ENCODE measurements around the gene LRRTM4. TPM values are rescaled to one million over a fixed set of nuclear protein-coding genes. Genes with fewer than 3 reads are reported as not detected.

The LRRTM4 gene
- total RNA-seq, 1 experiment from 2014 or later, result not detected

DNA sequence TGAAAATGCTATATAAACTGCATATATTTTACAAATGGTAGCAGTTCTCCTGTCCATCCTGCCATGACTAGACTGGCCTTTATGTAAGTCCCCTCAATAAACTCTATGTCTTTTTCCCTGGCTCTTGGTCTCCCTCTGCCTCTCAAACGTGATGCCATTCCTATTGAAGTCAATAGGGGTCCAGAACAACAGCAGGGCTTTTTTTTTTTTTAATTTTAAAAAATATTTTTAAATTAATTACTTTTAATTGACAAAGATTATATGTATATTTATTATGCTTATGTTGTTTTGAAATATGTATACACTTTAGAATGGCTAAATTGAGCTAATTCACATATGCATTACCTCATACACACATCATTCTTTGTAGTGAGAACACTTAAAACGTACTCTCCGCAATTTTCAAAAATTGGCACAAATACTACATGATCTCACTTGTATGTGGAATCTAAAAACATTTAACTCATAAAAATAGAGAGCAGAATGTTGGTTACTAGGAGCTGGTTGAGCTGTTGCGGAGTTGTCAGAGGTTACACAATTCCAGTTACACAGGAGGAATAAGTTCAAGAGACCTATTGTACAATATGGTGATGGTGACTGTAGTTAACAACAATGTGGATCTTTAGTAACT lies 123.1 kb downstream of the LRRTM4 start:
- no peak for DNase-seq
- Histone ChIP-seq H4K20me1 (ENCODE audit: insufficient read depth, low read depth, low read length) (no peaks in the 10 kb centered on the region), H3K4me1 (ENCODE audit: low read length) (no peaks in the 10 kb centered on the region), H3K27me3 (ENCODE audit: low read length) (no peaks in the 10 kb centered on the region), H2AFZ (ENCODE audit: low read length) (no peak overlapping the region), H3K4me3 (ENCODE audit: low read length) (no peak overlapping the region), H3K79me2 (ENCODE audit: low read length) (no peaks in the 10 kb centered on the region), H3K4me2 (ENCODE audit: low read depth, low read length, poor library complexity, severe bottlenecking) (no peak overlapping the region), H3K36me3 (ENCODE audit: insufficient read depth, low read length) (no peaks in the 10 kb centered on the region), H3K9me3 (ENCODE audit: low read length) (peaks cover 8% of the 10 kb centered on the region; the same call in 1 of the 2 replicates), H3K27ac (ENCODE audit: low read length) (no peak overlapping the region), H3K9me2 (replicated peaks; ENCODE audit: insufficient read depth, low read length) (no peaks in the 10 kb centered on the region), H3K9ac (ENCODE audit: low read length) (no peak overlapping the region)

DNA sequence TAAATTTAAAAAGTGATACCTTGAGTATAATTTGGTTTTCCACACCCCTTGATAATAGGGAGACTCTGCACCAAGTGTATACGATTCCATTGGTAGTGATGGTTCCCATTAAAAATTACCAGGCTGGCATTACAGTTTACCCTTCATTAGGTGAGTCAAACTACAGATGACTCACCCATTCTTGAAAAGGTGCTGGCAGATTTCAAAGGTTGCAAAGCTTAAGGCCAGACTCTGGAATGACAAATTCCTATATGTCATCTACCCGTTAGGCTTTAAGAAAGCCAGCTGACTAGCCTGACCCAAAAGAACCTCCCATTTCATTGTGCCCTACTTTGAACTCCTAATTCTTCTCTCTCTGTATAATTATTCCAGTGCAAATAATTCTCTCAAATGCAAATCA lies 124.4 kb downstream of the LRRTM4 start:
- no peaks in the 10 kb centered on the region for H4K20me1 ChIP-seq (ENCODE audit: insufficient read depth, low read depth, low read length)
- H3K27me3 ChIP-seq (ENCODE audit: low read length), result no peaks in the 10 kb centered on the region

GRCh38 chr2:77395011-77395410 lies 127.2 kb downstream of the LRRTM4 start:
- peaks cover 5% of the 10 kb centered on the region for H3K9me3 ChIP-seq (ENCODE audit: low read length)
- H3K27ac ChIP-seq (ENCODE audit: low read length), result no peak overlapping the region
- no peaks in the 10 kb centered on the region for H4K20me1 ChIP-seq (ENCODE audit: insufficient read depth, low read depth, low read length)
- no peaks in the 10 kb centered on the region for H3K79me2 ChIP-seq (ENCODE audit: low read length)
- no peaks in the 10 kb centered on the region for H3K36me3 ChIP-seq (ENCODE audit: insufficient read depth, low read length)
- H3K9ac ChIP-seq (ENCODE audit: low read length), result no peak overlapping the region
- no peaks in the 10 kb centered on the region for H3K27me3 ChIP-seq (ENCODE audit: low read length)
- H3K4me1 ChIP-seq (ENCODE audit: low read length), result no peaks in the 10 kb centered on the region
- no peak for DNase-seq
- H3K4me3 ChIP-seq (ENCODE audit: low read length), result no peak overlapping the region
- H3K9me2 ChIP-seq (replicated peaks; ENCODE audit: insufficient read depth, low read length), result no peaks in the 10 kb centered on the region
- no peak overlapping the region for H3K4me2 ChIP-seq (ENCODE audit: low read depth, low read length, poor library complexity, severe bottlenecking)
- no peak overlapping the region for H2AFZ ChIP-seq (ENCODE audit: low read length)

More for the DNA sequence above, 124.4 kb downstream of the LRRTM4 start:
- Histone ChIP-seq H3K9ac (ENCODE audit: low read length) (no peak overlapping the region), H3K9me2 (replicated peaks; ENCODE audit: insufficient read depth, low read length) (no peaks in the 10 kb centered on the region), H3K9me3 (ENCODE audit: low read length) (peaks cover 8% of the 10 kb centered on the region), H3K4me3 (ENCODE audit: low read length) (no peak overlapping the region), H2AFZ (ENCODE audit: low read length) (no peak overlapping the region), H3K27ac (ENCODE audit: low read length) (no peak overlapping the region), H3K79me2 (ENCODE audit: low read length) (no peaks in the 10 kb centered on the region), H3K4me1 (ENCODE audit: low read length) (no peaks in the 10 kb centered on the region), H3K36me3 (ENCODE audit: insufficient read depth, low read length) (no peaks in the 10 kb centered on the region), H3K4me2 (ENCODE audit: low read depth, low read length, poor library complexity, severe bottlenecking) (no peak overlapping the region)
- DNase-seq, result no peak

DNA sequence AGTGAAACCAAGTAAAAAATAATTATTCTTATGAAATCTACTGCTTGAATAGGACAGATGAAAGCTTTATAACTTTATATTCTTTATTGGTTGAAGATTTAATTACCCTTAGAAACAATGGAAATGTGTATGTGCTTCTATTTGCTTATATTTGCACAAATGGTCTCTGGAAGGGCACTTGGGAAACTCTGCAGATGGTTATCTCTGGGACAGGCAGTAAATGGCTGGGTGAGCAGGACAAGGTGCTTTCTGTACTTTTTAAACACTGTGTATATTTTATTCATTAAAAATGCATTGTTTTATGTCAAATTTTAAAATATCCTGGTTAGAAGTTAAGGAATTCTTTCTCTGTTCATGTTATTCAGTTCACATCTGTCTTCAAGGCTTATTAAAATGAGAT lies 131.1 kb downstream of the LRRTM4 start:
- no peak overlapping the region for H3K27ac ChIP-seq (ENCODE audit: low read length)
- no peak overlapping the region for H3K4me3 ChIP-seq (ENCODE audit: low read length)
- no peaks in the 10 kb centered on the region for H3K9me2 ChIP-seq (replicated peaks; ENCODE audit: insufficient read depth, low read length)
- H2AFZ ChIP-seq (ENCODE audit: low read length), result no peak overlapping the region
- H3K4me2 ChIP-seq (ENCODE audit: low read depth, low read length, poor library complexity, severe bottlenecking), result no peak overlapping the region
- H3K4me1 ChIP-seq (ENCODE audit: low read length), result no peaks in the 10 kb centered on the region
- H3K9ac ChIP-seq (ENCODE audit: low read length), result no peak overlapping the region
- H3K9me3 ChIP-seq (ENCODE audit: low read length), result peaks cover 3% of the 10 kb centered on the region
- no peaks in the 10 kb centered on the region for H3K79me2 ChIP-seq (ENCODE audit: low read length)
- no peaks in the 10 kb centered on the region for H3K27me3 ChIP-seq (ENCODE audit: low read length)
- no peaks in the 10 kb centered on the region for H4K20me1 ChIP-seq (ENCODE audit: insufficient read depth, low read depth, low read length)
- DNase-seq, result no peak
- H3K36me3 ChIP-seq (ENCODE audit: insufficient read depth, low read length), result no peaks in the 10 kb centered on the region

DNA sequence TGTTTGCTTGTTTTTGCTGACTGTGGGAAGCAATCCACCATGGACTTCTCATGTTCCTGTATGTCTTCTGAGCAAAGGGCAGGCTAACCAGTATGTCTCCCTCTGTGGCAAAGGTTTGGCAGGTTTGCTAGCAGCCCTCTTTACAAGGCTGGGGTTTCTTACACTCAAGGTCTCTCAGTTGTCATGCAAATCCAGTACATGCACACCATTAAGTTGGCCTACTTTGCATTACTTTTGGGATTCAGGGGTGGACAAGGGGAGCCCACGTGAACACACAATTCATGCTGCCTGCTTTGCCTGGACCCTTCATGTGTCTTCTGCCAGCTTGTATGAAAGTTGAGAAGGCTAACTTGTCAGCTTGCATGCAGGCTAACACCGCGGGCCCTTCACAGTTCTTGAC lies 134.9 kb downstream of the LRRTM4 start:
- peaks cover 8% of the 10 kb centered on the region; the same call in 1 of the 2 replicates for H3K9me3 ChIP-seq (ENCODE audit: low read length)
- H3K9me2 ChIP-seq (replicated peaks; ENCODE audit: insufficient read depth, low read length), result no peaks in the 10 kb centered on the region
- H3K27ac ChIP-seq (ENCODE audit: low read length), result no peak overlapping the region
- H3K9ac ChIP-seq (ENCODE audit: low read length), result no peak overlapping the region
- H2AFZ ChIP-seq (ENCODE audit: low read length), result no peak overlapping the region
- no peak overlapping the region for H3K4me2 ChIP-seq (ENCODE audit: low read depth, low read length, poor library complexity, severe bottlenecking)
- H3K36me3 ChIP-seq (ENCODE audit: insufficient read depth, low read length), result no peaks in the 10 kb centered on the region
- no peaks in the 10 kb centered on the region for H4K20me1 ChIP-seq (ENCODE audit: insufficient read depth, low read depth, low read length)
- no peaks in the 10 kb centered on the region for H3K27me3 ChIP-seq (ENCODE audit: low read length)
- no peaks in the 10 kb centered on the region for H3K4me1 ChIP-seq (ENCODE audit: low read length)
- no peaks in the 10 kb centered on the region for H3K79me2 ChIP-seq (ENCODE audit: low read length)
- DNase-seq, result no peak
- H3K4me3 ChIP-seq (ENCODE audit: low read length), result no peak overlapping the region

DNA sequence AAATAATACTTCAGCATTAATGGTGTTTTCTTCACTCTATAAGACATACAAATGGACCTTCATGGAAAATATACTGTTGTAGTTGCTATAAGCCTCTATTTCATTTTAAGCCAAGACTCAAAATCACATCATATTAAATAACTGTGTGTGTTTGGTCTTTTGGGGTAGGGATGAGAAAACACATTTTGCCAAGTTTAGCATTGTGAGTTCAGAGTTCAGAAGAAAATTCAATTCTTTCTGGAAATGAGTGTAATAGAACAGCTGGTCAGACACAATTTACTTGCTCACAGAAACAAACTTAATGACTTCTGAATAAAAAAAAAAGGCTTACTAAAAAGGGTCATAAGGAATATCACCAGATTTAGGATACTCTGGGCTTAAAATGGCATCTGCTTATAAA lies 149.5 kb downstream of the LRRTM4 start:
- Histone ChIP-seq H2AFZ (ENCODE audit: low read length) (no peak overlapping the region), H3K4me2 (ENCODE audit: low read depth, low read length, poor library complexity, severe bottlenecking) (no peak overlapping the region), H3K79me2 (ENCODE audit: low read length) (no peaks in the 10 kb centered on the region), H3K27ac (ENCODE audit: low read length) (no peak overlapping the region), H3K9ac (ENCODE audit: low read length) (no peak overlapping the region), H3K9me3 (ENCODE audit: low read length) (peaks cover 14% of the 10 kb centered on the region), H3K4me3 (ENCODE audit: low read length) (no peak overlapping the region), H3K4me1 (ENCODE audit: low read length) (no peaks in the 10 kb centered on the region), H3K36me3 (ENCODE audit: insufficient read depth, low read length) (no peaks in the 10 kb centered on the region), H4K20me1 (ENCODE audit: insufficient read depth, low read depth, low read length) (no peaks in the 10 kb centered on the region), H3K27me3 (ENCODE audit: low read length) (no peaks in the 10 kb centered on the region), H3K9me2 (replicated peaks; ENCODE audit: insufficient read depth, low read length) (no peaks in the 10 kb centered on the region; the same call in 1 of the 2 replicates)
- no peak for DNase-seq

GRCh38 chr2:77370511-77370910 lies 151.7 kb downstream of the LRRTM4 start:
- Histone ChIP-seq H3K79me2 (ENCODE audit: low read length) (no peaks in the 10 kb centered on the region), H3K9me3 (ENCODE audit: low read length) (peaks cover 11% of the 10 kb centered on the region), H3K9me2 (replicated peaks; ENCODE audit: insufficient read depth, low read length) (no peaks in the 10 kb centered on the region; the same call in 1 of the 2 replicates), H3K27me3 (ENCODE audit: low read length) (no peaks in the 10 kb centered on the region), H3K4me2 (ENCODE audit: low read depth, low read length, poor library complexity, severe bottlenecking) (no peak overlapping the region), H3K4me3 (ENCODE audit: low read length) (no peak overlapping the region), H3K27ac (ENCODE audit: low read length) (no peak overlapping the region), H4K20me1 (ENCODE audit: insufficient read depth, low read depth, low read length) (no peaks in the 10 kb centered on the region), H3K36me3 (ENCODE audit: insufficient read depth, low read length) (no peaks in the 10 kb centered on the region), H3K9ac (ENCODE audit: low read length) (no peak overlapping the region), H2AFZ (ENCODE audit: low read length) (no peak overlapping the region), H3K4me1 (ENCODE audit: low read length) (no peaks in the 10 kb centered on the region)
- DNase-seq, result no peak

DNA sequence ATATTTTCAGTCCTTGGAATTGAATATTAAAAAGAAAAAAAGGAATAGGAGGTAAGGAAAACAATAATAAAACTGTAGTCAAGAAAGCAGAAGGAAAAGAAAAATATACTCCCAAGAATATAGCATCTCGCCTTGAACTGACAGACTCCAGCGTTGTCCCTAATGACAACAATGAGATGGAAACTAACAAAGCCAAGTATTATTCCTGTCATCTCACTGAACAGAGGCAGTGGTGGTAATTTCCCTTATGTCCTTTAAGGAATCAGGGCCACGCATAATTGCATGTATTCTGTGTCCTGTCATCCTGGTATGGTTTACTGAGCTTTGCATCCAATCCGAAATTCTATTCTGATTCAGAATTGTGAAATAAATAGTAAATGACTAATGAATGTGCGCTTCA lies 158.9 kb downstream of the LRRTM4 start:
- Histone ChIP-seq H3K4me3 (ENCODE audit: low read length) (no peak overlapping the region), H3K9me2 (replicated peaks; ENCODE audit: insufficient read depth, low read length) (no peaks in the 10 kb centered on the region), H3K79me2 (ENCODE audit: low read length) (no peaks in the 10 kb centered on the region), H3K27me3 (ENCODE audit: low read length) (no peaks in the 10 kb centered on the region), H4K20me1 (ENCODE audit: insufficient read depth, low read depth, low read length) (no peaks in the 10 kb centered on the region), H3K36me3 (ENCODE audit: insufficient read depth, low read length) (no peaks in the 10 kb centered on the region), H3K27ac (ENCODE audit: low read length) (no peak overlapping the region), H2AFZ (ENCODE audit: low read length) (no peak overlapping the region), H3K9me3 (ENCODE audit: low read length) (peaks cover 3% of the 10 kb centered on the region; the same call in 1 of the 2 replicates), H3K4me2 (ENCODE audit: low read depth, low read length, poor library complexity, severe bottlenecking) (no peak overlapping the region), H3K9ac (ENCODE audit: low read length) (no peak overlapping the region), H3K4me1 (ENCODE audit: low read length) (no peaks in the 10 kb centered on the region)
- no peak for DNase-seq
